Esophagus squamous epithelium (tissue), 5 donors: Measurements from ENCODE around the gene C19orf12. TPM values are rescaled to one million over a fixed set of nuclear protein-coding genes. Genes with fewer than 3 reads are reported as not detected.

ENCODE experiments used
- DNase-seq: peaks from one replicate; lab custom pipeline; 2025; lab: John Stamatoyannopoulos, UW
- H3K27ac ChIP-seq, 4 donors: fragments of 200-600 bp; sonication (generic); one replicate each; pipeline ENCODE4 v1.5.1; 2016 to 2019; ENCODE audit warnings: mild to moderate bottlenecking in 1 of 4
- H3K27me3 ChIP-seq, 4 donors: fragments of 200-600 bp; sonication (generic); 1 replicate in 3 of 4; 2 replicates in 1 of 4; pipeline versions ENCODE4 v1.5.1 to v1.6.0; 2017 to 2021; ENCODE audit warnings: antibody characterized with exemption in 1 of 4
- H3K36me3 ChIP-seq, 3 donors: fragments of 200-600 bp; sonication (generic); one replicate each; pipeline ENCODE4 v1.5.1; 2016 to 2019
- H3K4me1 ChIP-seq, 3 donors: fragments of 200-600 bp; sonication (generic); one replicate each; pipeline ENCODE4 v1.5.1; 2017 to 2019
- H3K4me3 ChIP-seq, 4 donors: fragments of 200-600 bp; sonication (generic); 1 replicate in 3 of 4; 2 replicates in 1 of 4; pipeline ENCODE4 v1.5.1; 2016 to 2019; ENCODE audit warnings: mild to moderate bottlenecking in 2 of 4, moderate library complexity in 1 of 4
- H3K9me3 ChIP-seq, 3 donors: fragments of 200-600 bp; sonication (generic); one replicate each; pipeline ENCODE4 v1.5.1; 2016 to 2019
- POLR2A ChIP-seq, 4 donors: fragments of 450-650 bp; IDR thresholded peaks; one replicate each; pipeline ENCODE4 v1.6.1; 2017; ENCODE audit warnings: antibody characterized with exemption in 4 of 4, mild to moderate bottlenecking in 4 of 4, moderate library complexity in 3 of 4
- WGBS, 2 donors: methylation state at CpG; one replicate each; pipeline ENCODE4 v1.1.5; 2018; 5-methylcytosine and 5-hydroxymethylcytosine counted together
- intact Hi-C: fragments of 100-400 bp; cut with DNase I; formaldehyde crosslinking; loops from one replicate; pipeline ENCODE4 v1.15.0; 2022
- total RNA-seq, 4 donors: library from RNA; depleted of rRNA; stranded (reverse); fragments of >200 nt; gene quantifications; one replicate each; pipeline ENCODE4 v1.1.0, GENCODE V29; 2016
- TF ChIP-seq, protein P1 (sequence below), 6 experiments: fragments of 450-650 bp in 4 of 6; fragments of 200-600 bp in 2 of 6; sonication (generic) in 2 of 6; IDR thresholded peaks; one replicate each; pipeline ENCODE4 v1.5.1; 2016 to 2019; ENCODE audit warnings: antibody characterized with exemption in 6 of 6, mild to moderate bottlenecking in 4 of 6, moderate library complexity in 4 of 6
- donor health status: DM: yes; HTN: yes; CAD: no.

The C19orf12 gene
- total RNA-seq, 4 donors from 2014 or later = 11.2 to 21.6 (median 18.3) TPM

DNA sequence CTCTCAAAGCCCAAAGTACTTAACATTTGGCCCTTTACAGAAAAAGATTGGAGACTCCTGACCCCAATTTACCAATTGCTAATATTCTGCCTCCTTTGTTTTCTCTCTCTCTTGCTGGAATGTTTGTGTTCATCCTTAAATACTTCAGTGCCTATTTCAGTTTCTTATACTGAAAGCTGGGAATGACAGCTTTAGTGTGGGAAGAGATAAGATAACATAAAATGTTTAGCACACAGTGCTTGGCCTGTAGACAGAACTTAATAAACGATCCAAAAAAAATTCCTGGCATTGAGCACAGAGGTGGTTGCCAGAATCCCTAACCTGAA, 52.8 kb downstream of the C19orf12 start:
- intact Hi-C loops = no loop called here
- WGBS, 2 donors = 0 to 43% methylated on average over 1 of the region's 1 CpG
- Histone ChIP-seq H3K36me3 (no peaks in the 10 kb centered on the region), H3K27ac (peak overlapping the region; percentile 84 to 93 (median 89)), H3K27me3 (no peaks in the 10 kb centered on the region), H3K4me3 (peak overlapping the region in 1 of 4 donors; percentile 19), H3K9me3 (no peaks in the 10 kb centered on the region), H3K4me1 (peaks cover 33 to 65% (median 35%) of the 10 kb centered on the region in 3 donors)
- DNase-seq = no peak
- TF ChIP-seq, protein P1, sequence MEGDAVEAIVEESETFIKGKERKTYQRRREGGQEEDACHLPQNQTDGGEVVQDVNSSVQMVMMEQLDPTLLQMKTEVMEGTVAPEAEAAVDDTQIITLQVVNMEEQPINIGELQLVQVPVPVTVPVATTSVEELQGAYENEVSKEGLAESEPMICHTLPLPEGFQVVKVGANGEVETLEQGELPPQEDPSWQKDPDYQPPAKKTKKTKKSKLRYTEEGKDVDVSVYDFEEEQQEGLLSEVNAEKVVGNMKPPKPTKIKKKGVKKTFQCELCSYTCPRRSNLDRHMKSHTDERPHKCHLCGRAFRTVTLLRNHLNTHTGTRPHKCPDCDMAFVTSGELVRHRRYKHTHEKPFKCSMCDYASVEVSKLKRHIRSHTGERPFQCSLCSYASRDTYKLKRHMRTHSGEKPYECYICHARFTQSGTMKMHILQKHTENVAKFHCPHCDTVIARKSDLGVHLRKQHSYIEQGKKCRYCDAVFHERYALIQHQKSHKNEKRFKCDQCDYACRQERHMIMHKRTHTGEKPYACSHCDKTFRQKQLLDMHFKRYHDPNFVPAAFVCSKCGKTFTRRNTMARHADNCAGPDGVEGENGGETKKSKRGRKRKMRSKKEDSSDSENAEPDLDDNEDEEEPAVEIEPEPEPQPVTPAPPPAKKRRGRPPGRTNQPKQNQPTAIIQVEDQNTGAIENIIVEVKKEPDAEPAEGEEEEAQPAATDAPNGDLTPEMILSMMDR (IDR thresholded peaks at IDR 0.05) = no peak
- TF ChIP-seq POLR2A (IDR thresholded peaks at IDR 0.05) = no peak

DNA sequence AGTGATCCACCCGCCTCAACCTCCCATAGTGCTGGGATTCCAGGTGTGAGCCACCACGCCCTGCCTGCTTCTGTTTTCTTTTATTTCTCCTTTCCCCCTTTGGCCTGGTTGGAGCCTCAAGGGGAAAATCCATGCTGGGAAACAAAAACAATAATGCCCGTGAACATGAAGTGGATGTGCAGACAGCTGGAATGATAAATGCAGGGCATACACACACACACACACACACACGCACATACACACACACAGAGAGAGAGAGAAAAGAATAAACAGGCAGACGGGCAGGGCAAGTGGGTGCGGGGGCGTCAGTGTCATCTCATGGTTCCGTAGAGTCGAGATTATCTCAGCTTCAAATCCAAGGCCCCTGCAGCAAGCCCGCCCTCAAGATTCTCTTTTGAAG, 54.2 kb downstream of the C19orf12 start:
- no peaks in the 10 kb centered on the region for H3K9me3 ChIP-seq
- TF ChIP-seq, protein P1 (IDR thresholded peaks at IDR 0.05) = no peak
- TF ChIP-seq POLR2A (IDR thresholded peaks at IDR 0.05) = no peak
- intact Hi-C loops = no loop called here
- peaks cover 24 to 51% (median 30%) of the 10 kb centered on the region in 3 donors for H3K4me1 ChIP-seq
- no peak overlapping the region for H3K4me3 ChIP-seq
- 67 to 70% methylated on average over 10 of the region's 10 CpGs for WGBS, 2 donors
- H3K36me3 ChIP-seq = no peaks in the 10 kb centered on the region
- peak overlapping the region in 2 of 4 donors; percentile 41 to 93 for H3K27ac ChIP-seq
- H3K27me3 ChIP-seq = no peaks in the 10 kb centered on the region
- DNase-seq = no peak

GRCh38 chr19:29658221-29658991, 56.7 kb downstream of the C19orf12 start:
- Histone ChIP-seq H3K4me3 (no peak overlapping the region), H3K4me1 (peaks cover 10 to 27% (median 14%) of the 10 kb centered on the region in 3 donors), H3K36me3 (no peaks in the 10 kb centered on the region), H3K27ac (no peak overlapping the region), H3K27me3 (no peaks in the 10 kb centered on the region), H3K9me3 (no peaks in the 10 kb centered on the region)
- 74 to 77% methylated on average over 4 to 5 of the region's 5 CpGs for WGBS, 2 donors
- TF ChIP-seq, protein P1 (IDR thresholded peaks at IDR 0.05) = no peak
- no peak for TF ChIP-seq POLR2A (IDR thresholded peaks at IDR 0.05)
- no peak for DNase-seq
- intact Hi-C loops = no loop called here

DNA sequence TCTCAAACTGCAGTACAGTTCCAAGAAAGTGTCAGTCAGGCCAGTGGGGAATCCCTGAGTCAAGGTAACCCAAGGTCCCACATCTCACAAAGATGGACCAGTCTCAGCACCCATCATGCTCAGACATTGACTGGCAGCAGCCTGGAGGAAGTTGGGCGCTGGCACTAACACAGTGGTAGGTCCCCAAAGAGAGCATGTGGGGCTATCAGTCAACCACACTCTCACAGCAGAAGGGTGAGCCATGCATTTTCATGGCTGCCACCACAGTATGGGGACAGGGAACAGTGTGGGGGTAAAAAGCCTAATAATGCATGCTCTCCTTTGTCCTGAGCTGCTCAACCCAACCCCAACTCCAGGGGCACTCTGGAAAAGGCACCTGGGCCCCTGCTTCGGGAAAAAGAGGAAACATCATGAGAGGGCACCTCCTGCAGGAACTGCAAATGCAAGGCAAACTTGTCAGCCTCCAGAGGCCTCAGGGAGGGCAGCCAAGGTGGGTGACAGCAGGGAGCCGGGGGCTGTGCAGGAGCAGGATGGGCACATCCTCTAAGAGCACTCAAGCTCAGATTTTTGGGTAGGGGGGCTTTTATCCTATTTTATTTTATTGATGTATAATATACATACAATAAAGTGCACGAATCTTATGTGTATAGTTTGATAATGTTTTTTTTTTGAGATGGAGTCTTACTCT, 59.3 kb downstream of the C19orf12 start:
- no peaks in the 10 kb centered on the region for H3K9me3 ChIP-seq
- intact Hi-C loops = no loop called here
- TF ChIP-seq, protein P1 (IDR thresholded peaks at IDR 0.05) = no peak
- no peak for TF ChIP-seq POLR2A (IDR thresholded peaks at IDR 0.05)
- no peak overlapping the region for H3K27ac ChIP-seq
- no peaks in the 10 kb centered on the region for H3K27me3 ChIP-seq
- no peak overlapping the region for H3K4me3 ChIP-seq
- 51 to 65% methylated on average over 3 to 4 of the region's 4 CpGs for WGBS, 2 donors
- H3K4me1 ChIP-seq = peaks cover 0 to under 1% (median 0%) of the 10 kb centered on the region in 3 donors
- H3K36me3 ChIP-seq = no peaks in the 10 kb centered on the region
- no peak for DNase-seq

- intact Hi-C loops = no loop called here
- DNase-seq = no peak
- Histone ChIP-seq H3K9me3 (no peaks in the 10 kb centered on the region), H3K27ac (no peak overlapping the region), H3K4me1 (no peaks in the 10 kb centered on the region), H3K4me3 (no peak overlapping the region), H3K27me3 (no peaks in the 10 kb centered on the region), H3K36me3 (no peaks in the 10 kb centered on the region)
- 93 to 94% methylated on average over 4 to 5 of the region's 5 CpGs for WGBS, 2 donors
- TF ChIP-seq POLR2A (IDR thresholded peaks at IDR 0.05) = no peak
- TF ChIP-seq, protein P1 (IDR thresholded peaks at IDR 0.05) = no peak
Measured at GRCh38 chr19:29653398-29653797, 61.7 kb downstream of the C19orf12 start.
